SW 1271 (cell line): ENCODE results near the gene MTX1.
A peak's percentile ranks its signal among the peaks of the same experiment; 100 is the strongest.
"Not testable (repeated sequence)": the region's sequence is repeated elsewhere in the genome, so short reads cannot be mapped to it uniquely, and the experiment has no call there.

Experiments used
- DNase-seq, 2 experiments: peaks; one replicate each; lab custom pipeline; 2025; lab: John Stamatoyannopoulos, UW

MTX1 gene

DNA sequence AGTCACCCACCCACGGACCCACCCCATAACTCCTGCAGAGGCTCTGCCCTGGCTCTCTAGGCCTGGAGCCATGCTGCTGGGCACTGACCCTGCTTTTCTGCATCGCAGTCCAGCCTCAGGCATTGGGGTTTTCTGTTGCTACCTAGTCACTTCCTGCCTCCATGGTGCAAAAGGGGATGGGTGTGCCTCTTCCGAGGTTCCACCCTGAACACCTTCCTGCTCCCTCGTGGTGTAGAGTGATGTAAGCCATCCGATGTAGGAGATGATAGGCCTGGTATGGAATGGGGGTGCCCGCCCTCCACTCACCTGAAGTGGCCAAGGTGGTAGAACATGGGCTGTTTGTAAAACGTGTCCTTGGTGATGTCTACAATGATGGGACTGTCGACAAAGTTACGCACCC, 26.9 kb downstream of the MTX1 start:
- not testable (repeated sequence) for DNase-seq

DNA sequence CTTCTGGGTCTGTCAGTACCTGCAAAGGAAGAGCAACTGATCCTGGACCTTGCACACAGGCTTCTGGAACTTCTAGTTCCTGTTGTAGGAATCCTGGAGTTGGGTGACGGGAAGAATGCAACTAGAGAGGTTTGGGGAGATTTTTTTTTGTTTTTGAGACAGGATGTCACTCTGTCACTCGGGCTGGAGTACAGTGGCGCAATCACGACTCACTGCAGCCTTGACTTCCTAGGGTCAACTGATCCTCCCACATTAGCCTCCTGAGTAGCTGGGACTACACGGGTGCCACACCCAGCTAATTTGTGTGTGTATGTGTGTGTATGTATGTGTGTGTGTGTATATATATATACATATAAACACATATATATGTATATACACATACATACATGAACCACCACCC, 28.0 kb downstream of the MTX1 start:
- DNase-seq: no peak

DNA sequence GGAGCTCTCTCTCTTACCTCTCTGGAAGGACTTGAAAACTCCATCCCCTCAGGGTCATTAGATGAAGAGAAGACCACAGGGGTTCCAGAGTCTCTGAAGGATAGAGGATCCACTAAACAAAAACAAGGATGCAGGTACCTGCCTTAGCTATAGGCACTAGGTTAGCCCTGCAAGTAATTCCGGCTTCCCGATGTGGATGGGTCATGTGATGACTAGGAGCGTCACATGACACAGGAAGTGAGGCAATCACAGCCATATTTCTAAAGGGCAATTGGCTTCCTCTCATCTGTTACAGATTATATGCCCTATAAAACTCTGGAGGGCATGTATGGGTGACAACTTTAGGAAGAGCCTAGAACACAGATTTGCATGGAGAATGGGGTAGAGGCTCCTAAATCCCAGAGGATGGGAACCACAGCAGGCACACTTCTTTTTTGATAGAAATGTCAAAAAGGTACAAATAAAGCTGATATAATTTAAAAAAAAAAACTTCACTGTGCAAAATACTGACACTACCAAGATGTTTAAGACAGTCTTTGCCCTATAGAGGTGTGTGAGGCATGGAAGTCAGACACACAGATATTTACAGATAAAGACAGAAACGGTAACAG, 32.7 kb downstream of the MTX1 start:
- peak; percentile 16 to 53 for DNase-seq

DNA sequence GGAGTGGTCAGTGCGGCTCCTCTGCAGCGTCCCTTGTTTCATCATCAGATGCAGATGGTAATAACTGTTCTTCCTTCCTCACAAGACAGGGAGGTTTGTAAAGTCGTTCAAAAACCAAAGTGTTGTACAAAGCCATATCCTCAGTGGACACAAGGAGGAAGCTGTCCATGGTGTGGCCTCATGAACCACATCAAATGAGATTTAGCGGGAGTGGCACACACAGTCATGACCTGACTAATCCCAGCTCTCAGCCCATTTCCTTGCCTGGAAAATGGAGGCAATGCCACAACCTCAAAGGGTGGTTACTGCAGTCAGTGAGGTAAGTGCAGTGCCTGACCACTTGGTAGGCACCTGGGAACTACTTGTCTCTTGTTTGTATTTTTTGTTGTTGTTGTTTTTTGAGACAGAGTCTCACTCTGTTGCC, 33.4 kb downstream of the MTX1 start:
- no peak for DNase-seq

DNA sequence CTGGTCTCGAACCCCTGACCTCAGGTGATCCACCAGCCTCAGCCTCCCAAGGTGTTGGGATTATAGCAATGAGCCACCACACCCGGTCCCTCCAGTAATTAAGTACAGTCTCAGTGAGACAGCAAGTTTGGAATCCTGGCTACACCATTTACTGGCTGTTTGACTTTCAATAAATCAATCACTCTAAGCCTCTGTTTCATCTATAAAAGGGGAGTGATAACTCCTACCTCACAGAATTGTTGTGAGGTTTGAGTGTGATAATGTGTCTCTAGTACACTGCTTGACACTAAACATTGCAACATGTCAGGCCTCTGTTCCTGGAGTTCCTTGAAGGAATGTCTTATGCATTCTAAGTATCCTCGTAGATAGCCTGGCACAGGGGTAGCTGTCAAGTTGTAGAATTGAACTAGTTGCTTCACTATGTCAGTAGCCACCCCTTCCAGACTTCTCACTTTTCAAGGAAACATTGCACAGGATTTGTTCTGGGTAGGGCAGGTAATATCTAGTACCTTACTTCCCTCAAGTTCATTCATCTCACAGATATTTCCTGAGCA, 34.4 kb downstream of the MTX1 start:
- no peak for DNase-seq

DNA sequence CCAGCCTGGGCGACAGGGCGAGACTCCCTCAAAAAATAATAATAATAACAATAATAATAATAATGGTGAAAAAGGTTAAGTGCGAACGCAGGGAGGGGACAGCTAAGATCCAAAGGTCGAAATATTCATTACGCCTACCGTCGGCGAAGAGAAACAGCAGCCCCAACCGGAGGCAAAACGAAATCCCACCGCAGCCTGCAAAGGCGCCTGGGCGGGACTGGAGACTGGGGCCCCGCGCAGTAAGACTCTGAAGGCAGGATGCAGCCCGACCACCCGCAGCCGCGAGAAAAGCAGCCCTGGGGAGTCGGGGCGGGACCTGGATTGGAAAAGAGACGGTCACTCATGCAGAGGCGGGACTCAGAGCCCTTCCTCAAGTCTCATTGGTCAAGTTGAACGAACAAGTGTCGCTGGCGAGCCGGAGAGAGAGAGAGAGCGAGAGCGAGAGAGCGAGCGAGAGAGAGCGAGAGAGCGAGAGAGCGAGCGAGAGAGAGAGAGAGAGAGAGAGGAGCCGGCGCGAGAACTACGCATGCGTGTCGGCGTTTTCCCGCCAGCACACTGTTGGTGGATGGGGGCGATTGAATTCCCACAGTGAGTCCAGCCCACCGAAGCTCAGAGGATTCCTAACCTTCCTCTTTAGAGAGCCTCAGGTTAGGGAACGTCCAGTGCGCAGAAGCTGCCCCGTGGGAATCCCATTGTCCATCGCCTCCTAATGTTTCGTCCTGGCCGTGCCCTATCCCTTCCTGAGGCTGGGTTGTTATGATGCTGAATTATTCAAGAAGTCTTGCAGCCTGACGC, 36.1 kb downstream of the MTX1 start:
- peak; percentile 93 to 95 for DNase-seq

DNA sequence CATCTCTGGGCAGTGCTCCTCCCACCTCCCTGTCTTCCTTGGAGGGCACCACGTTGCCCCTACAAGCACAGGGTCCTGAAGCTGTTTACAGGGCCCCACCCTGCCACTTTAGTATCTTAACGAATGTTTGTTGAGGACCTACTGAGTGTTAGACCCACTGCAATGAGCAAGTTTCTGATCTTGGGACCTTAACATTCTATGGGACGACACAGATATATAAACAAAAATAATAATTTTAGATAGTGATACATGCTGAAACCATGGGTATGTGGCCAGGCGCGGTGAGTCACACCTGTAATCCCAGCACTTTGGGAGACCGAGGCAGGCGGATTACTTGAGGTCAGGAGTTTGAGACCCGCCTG, 36.6 kb downstream of the MTX1 start:
- no peak for DNase-seq

DNA sequence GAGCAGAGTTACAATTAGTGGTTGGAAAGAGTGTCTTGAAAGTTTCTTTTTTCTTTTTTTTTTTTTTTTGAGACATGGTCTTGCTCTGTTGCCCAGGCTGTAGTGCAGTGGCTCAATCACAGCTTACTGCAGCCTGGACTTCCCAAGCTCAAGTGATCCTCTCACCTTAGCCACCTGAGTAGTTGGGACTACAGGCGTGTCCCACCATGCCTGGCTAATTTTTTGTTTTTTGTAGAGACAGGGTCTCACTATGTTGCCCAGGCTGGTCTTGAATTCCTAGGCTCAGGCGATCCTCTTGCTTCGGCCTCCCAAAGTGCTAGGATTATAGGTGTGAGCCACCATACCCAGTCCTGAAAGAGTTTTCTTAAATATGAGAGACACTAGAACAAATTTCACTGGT, 38.3 kb downstream of the MTX1 start:
- DNase-seq: not testable (repeated sequence)

DNA sequence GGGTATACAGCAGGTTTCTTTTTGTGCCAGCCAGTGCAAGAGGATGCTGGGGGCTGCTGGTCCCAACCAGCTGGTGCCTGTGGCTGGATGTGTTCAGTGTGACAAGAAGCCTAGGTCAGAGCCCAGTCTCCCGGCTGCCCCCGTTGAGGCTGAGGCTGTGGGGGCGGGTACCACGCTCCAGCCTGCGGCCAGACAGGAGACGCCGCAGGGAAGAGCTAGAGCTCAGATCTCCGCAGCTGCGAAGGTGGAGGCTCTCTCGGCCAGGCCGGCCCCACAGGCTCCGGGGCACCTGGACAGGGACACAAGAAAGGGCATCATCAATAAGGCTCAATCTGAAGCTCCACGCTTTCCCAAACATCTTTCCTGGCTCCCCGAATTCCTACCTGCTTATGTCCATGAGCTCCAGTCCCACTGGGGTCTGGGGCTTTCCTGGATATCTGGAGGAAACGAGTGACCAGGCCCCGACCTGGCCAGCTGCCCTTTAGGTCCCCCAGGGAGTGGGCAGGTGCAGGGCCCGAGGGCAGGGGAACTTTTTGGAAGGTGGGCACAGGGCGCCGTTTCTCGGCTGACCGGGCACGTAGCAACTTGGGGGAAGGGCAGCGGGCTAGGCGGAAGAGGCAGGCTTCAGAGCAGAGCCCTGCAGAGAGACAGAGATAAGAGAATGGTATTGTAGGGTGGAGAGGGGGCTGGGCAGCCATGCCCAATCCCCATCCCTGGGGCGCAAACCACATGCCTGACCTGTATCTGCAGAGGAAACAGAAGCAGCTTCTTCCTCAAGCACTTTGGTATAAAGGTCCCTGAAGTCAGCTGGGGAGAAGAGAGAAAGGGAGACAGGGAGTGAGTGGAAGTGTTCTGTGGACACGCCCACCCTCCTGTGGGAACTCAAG, 39.4 kb downstream of the MTX1 start:
- no peak for DNase-seq

DNA sequence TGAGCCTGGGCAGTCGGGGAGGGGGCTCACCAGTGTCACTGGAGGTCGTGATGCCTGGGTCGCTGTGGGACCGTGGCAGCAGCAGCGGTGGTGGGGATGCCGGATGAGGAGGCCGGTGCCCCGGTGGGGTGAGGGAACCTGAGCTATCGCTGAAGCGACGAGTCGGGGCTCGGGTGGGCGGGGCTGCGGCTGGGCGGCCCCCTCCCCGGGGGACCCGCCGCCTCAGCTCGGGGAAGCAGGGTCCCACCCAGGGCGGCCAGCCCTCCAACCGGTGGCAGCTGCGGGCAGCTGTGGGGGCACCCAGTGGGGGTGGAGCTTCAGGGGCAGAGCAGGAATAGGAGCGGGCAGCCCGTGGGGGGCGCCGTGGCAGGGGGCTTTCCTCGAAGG, 41.7 kb downstream of the MTX1 start:
- no peak for DNase-seq

DNA sequence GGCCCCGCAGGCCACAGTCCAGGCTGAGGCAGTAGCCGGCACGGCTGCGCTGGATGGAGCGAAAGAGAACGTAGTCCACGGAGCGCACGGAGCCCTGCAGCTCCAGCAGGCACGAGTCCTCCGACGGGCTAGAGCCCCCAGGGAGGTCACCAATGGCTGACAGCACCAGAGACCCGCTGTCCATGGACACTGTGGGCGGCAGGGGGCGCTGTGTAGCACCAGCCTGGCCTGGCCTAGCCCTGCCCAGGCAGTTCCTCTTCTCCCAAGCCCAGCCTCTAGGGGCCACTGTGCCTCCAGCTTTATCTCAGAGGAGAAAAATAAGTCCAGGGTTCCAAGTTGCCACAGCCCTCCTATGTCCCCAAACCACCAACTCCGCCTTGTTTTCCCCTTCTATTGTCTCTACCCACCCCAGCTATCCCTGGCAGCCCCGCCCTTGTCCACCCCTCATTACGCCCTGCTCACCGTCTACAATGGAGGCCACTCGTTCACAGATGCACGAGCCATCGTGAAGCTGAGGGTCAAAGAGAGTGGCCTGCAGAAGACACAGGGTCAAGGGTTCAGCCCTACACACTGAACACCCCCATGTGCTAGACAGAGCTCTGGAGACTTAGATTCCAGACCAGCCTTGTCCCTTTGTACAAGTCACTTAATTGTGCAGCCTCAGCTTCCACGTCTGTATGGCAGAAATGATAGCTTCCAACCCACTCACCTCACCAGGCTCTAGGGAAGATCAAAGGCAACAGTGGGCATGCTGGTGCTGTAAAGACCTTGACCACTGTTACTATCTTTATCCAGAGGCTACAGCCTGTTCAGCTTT, 42.3 kb downstream of the MTX1 start:
- peak; percentile 53 to 77 for DNase-seq

DNA sequence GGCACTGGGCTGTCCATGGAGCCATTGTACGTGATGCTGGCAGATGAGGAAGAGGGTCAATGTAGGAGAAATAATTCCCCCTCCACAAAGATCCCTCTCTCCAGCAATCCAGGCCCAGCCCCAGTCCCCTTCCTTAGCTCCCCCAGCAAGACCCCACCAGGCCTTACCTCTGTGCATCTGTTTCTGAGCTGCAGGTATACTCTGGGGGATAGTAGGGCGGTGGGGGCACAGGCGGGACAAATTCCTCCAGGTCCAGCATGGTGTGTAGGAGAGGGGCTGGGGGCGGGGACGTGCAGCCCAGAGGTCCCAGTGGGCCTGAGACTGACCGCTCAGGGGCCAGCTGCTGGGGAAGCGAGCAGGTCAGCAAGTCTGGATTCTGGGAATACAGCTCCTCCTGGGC, 43.1 kb downstream of the MTX1 start:
- no peak for DNase-seq

DNA sequence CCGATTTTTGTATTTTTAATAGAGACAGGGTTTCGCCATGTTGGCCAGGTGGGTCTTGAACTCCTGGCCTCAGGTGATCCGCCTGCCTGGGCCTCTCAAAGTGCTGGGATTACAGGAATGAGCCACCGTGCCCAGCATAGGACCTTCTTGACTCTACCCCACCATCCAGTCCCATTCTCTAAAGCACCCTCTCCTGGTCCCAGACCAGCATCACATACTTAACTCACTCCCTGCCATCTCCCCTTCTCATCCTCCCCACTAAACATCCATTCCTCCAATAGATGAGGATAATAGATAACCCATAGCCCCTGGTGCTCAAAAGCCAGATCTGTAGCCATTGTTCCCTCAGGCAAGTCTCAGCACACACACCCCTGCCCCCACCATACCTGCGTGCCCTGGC, 44.7 kb downstream of the MTX1 start:
- no peak for DNase-seq

DNA sequence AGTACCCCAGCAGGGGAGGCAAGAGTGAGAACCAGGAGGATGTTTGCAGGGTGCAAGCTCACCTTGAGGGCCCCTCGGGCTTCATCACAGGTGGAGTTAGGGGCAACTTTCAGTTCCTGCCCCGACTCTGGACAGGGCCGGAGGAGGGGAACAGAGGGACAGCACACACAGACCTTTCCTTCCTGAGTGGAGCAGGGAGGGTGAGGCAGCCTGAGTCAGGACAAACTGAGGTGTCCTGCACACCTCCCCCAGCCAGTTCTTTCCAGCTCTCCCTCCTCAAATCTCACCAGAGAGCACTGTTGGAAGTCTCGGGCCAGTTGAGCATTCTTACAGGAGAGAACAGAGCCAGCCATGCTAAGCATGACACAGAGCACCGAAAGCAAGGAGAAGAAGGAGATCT, 45.3 kb downstream of the MTX1 start:
- no peak for DNase-seq

DNA sequence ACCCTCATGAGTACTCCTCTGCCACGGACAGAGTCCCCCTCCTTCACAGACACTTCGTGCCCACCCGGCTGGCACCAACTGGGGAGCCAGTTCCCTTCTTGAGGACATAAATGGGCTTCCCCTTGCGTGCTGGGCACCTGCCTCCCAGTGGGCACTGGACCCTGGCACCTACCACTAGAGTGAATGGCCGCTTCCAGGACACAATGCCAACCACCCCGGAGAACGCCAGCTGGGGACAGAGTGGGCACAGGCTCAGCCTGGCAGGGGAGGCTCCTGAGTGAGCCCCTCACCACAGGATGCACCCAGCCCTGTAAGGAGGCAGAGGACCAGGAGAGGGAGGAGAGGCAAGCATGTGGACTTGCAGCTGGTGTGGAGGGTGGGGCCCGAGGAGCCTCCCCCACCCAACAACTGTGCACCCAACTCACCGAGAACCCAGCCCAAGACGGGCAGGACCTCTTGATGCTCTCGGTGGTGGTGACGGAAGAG, 45.8 kb downstream of the MTX1 start:
- DNase-seq: no peak

DNA sequence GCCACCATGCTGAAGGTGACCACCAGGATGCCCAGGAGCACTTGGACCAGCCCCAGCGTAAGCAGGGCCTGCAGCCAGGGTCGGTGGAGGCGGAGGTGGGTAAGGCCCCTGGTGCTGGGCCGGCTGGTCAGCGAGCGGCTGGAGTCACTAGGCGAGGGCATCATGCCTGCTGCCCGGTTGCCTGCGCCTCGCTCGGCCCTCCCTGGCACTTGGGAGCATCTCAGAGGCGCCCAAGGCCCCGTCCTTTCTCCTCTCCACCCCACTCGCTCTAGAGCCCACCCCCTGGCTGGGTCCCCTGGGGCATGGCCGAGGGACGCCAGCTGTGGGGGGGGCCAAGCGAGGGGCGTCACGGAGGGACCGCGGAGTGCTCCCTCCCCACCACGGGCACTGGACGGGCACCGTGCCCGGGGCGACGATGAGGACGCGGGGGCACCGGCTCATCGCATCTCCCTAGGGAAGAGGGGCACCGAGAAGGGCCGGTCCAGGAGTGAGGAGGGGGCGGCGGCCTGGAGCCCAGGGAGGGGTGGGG, 46.3 kb downstream of the MTX1 start:
- no peak for DNase-seq

DNA sequence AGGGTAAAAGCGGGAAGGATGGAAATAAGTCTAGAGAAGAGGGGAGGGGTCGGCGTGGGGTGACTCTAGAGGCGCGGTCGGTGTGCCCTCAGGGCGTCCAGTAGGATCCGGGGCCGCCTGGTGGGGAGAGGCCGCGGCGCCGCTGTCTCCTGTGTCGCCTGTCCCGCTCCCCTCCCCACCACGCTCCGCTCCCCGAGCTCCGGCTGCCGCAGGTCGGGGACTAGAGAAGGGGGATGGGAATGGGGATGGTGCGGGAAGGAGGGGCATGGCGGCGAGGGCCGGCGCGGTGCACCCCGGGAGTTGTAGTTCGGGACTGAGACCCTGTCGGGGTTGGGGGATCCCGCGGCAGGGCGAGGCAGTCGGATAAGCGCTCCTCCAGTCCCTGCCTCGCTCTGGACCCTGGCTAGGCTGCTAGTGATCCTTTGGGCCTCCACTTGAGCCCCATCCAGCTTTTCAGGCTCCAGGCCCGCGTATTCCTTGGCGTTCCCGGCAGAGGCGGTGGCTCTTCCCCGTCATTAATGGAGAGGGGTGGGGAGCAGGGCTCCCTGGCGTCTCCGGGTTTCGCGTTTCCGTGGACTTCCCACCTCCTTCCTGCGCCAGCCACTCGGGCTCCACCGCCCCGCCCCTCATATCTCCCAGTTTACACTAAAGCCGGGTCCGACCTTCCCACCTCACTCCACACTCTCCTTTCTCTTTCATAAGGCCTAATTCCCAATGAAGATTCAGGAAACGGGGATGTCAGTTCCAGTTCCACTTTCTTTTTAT, 46.9 kb downstream of the MTX1 start, which contains the start of gene ENTREP3:
ENTREP3 (minus strand) TSS at position 241 of the 765 bp plus-strand sequence. CDS start 606 bp downstream, outside the sequence.
- DNase-seq: peak; percentile 34 to 35

DNA sequence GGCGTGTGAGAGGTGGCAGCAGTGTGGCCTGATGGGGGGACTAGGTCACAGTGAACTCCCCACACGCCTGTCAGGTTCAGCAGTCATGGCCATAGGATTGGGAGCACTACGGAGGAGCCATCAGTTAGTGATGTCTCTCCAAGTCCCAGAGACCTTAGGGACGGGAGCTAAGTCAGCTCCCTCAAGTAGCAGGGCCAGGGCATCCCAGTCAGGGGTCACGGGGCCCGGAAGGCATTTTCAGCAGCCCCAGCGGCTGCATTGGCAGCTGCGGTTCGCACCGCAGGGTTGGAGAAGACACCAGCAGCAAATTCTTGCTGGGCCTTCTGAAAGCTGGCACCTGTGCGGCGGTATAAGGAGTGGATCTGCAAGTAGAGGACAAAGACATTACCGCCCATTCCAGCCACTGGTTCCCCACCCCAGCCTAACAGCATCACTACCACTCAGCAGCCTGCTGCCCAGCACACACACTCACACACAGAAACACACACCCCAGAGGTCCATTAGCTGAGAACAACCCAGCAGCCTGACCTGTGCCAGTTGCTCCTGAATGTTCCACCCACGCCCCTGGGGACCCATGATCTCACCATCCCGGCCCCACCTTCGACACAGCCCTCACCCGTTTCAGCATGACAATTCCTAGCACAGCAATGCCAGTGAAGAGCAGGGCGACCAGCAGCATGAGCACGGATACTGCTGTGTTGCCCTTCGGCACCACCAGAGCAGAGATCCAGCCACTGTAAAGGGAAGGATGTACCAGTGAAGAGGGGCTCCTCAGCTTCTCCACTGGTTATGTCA, 47.8 kb downstream of the MTX1 start:
- no peak for DNase-seq

DNA sequence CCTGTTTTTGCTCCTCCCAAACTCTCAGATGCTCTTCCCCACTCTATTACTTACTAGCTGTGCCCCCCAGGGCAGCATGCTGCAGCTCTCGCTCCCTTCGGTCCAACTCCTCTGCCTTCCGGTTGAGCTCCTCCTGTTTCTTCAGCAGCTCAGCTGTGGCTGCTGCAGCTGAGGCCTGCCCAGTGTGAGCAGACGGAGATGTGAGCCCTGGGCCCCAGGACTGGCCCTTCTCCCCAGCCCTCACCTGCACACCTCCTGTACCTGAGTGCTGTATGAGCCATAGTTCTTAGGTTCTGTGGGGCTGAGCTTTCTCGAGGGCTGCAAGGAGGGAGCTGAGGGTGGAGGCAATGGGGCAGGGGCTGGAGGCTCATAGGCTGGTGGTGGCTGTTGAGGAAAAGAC, 51.8 kb downstream of the MTX1 start:
- no peak for DNase-seq

DNA sequence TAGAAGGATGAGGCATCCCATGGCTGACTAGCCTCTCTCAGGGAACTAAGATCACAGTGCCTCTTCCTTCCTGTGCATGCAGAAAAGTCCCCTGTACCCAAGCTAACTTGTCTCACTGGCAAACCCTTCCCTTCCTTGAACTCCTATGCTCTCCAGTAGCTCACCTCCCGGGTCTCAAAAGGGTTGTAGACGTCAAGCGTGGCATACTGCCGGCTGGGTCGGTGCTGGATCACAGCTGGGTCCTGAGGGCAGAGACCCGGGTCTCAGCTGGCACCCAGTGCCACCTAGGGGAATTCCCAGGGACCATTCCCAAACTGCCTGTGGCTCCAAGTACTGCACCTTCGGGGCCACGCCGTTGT, 53.0 kb downstream of the MTX1 start:
- DNase-seq: no peak
